ENCODE measurements around the gene KRTAP12-3. TPM values are rescaled to one million over a fixed set of nuclear protein-coding genes. Genes with fewer than 3 reads are reported as not detected.

Gene KRTAP12-3
- total and polyA plus RNA-seq, 8 donors: not detected

GRCh38 chr21:44612669-44613229 lies 45.0 kb upstream of the KRTAP12-3 start:
- DNase-seq: no peak
- peaks cover 4 to 34% (median 28%) of the 10 kb centered on the region in 4 donors for H3K9me3 ChIP-seq
- TF ChIP-seq POLR2A (IDR thresholded peaks at IDR 0.05) (no peak), CTCF (IDR thresholded peaks at IDR 0.05) (no peak), EP300 (IDR thresholded peaks at IDR 0.05) (no peak), POLR2AphosphoS5 (IDR thresholded peaks at IDR 0.05) (no peak)
- no peaks in the 10 kb centered on the region for H3K36me3 ChIP-seq
- peaks cover 0 to 49% (median 0%) of the 10 kb centered on the region in 3 donors for H3K27me3 ChIP-seq
- WGBS, 5 donors: 79 to 85% (median 81%) methylated on average over 13 of the region's 13 CpGs
- no peak overlapping the region for H3K4me3 ChIP-seq
- H3K27ac ChIP-seq: no peak overlapping the region
- H3K4me1 ChIP-seq: no peaks in the 10 kb centered on the region
- intact Hi-C loops (cut with DNase I; ENCODE audit: low total_unique reads): no loop called here

- TF ChIP-seq CTCF (IDR thresholded peaks at IDR 0.05): no peak
- no peak for TF ChIP-seq EP300 (IDR thresholded peaks at IDR 0.05)
- TF ChIP-seq POLR2A (IDR thresholded peaks at IDR 0.05): no peak
- TF ChIP-seq POLR2AphosphoS5 (IDR thresholded peaks at IDR 0.05): no peak
- Histone ChIP-seq H3K27ac (no peak overlapping the region), H3K4me3 (no peak overlapping the region), H3K9me3 (peaks cover 4 to 34% (median 28%) of the 10 kb centered on the region in 4 donors), H3K36me3 (no peaks in the 10 kb centered on the region), H3K27me3 (peaks cover 0 to 49% (median 0%) of the 10 kb centered on the region in 3 donors), H3K4me1 (no peaks in the 10 kb centered on the region)
- DNase-seq: no peak
- WGBS, 5 donors: 85 to 89% (median 87%) methylated on average over 18 to 26 of the region's 26 CpGs
- intact Hi-C loops (cut with DNase I; ENCODE audit: low total_unique reads): no loop called here
Measured at GRCh38 chr21:44613386-44614155, 44.2 kb upstream of the KRTAP12-3 start.

GRCh38 chr21:44614161-44614631 lies 43.5 kb upstream of the KRTAP12-3 start:
- no peak for DNase-seq
- no peak overlapping the region for H3K27ac ChIP-seq
- peaks cover 0 to 49% (median 0%) of the 10 kb centered on the region in 3 donors for H3K27me3 ChIP-seq
- intact Hi-C loops (cut with DNase I; ENCODE audit: low total_unique reads): no loop called here
- WGBS, 5 donors: 78 to 83% (median 80%) methylated on average over 13 to 20 of the region's 20 CpGs
- TF ChIP-seq POLR2A (IDR thresholded peaks at IDR 0.05) (no peak), POLR2AphosphoS5 (IDR thresholded peaks at IDR 0.05) (no peak), EP300 (IDR thresholded peaks at IDR 0.05) (no peak), CTCF (IDR thresholded peaks at IDR 0.05) (no peak)
- peaks cover 4 to 31% (median 25%) of the 10 kb centered on the region in 4 donors for H3K9me3 ChIP-seq
- no peaks in the 10 kb centered on the region for H3K4me1 ChIP-seq
- H3K4me3 ChIP-seq: no peak overlapping the region
- no peaks in the 10 kb centered on the region for H3K36me3 ChIP-seq

- DNase-seq: no peak
- H3K27ac ChIP-seq: no peak overlapping the region
- TF ChIP-seq POLR2A (IDR thresholded peaks at IDR 0.05): no peak
- no peak for TF ChIP-seq POLR2AphosphoS5 (IDR thresholded peaks at IDR 0.05)
- no peak for TF ChIP-seq EP300 (IDR thresholded peaks at IDR 0.05)
- no peak for TF ChIP-seq CTCF (IDR thresholded peaks at IDR 0.05)
- no peak overlapping the region for H3K4me3 ChIP-seq
- no peaks in the 10 kb centered on the region for H3K36me3 ChIP-seq
- peaks cover 0 to 49% (median 0%) of the 10 kb centered on the region in 3 donors for H3K27me3 ChIP-seq
- intact Hi-C loops (cut with DNase I; ENCODE audit: low total_unique reads): no loop called here
- H3K4me1 ChIP-seq: no peaks in the 10 kb centered on the region
- peaks cover 4 to 23% (median 19%) of the 10 kb centered on the region in 4 donors for H3K9me3 ChIP-seq
- 82 to 87% (median 87%) methylated on average over 28 of the region's 28 CpGs for WGBS, 5 donors
Measured at GRCh38 chr21:44614961-44615391, 42.8 kb upstream of the KRTAP12-3 start.
